Tracheal epithelial cell (primary cell): ENCODE measurements around the gene PRRC1. TPM values are rescaled to one million over a fixed set of nuclear protein-coding genes. Genes with fewer than 3 reads are reported as not detected.

Source experiments
- total RNA-seq: library from RNA; depleted of rRNA; stranded (reverse); fragments of >200 nt; gene quantifications from 2 replicates; pipeline ENCODE4 v1.2.1, GENCODE V29; 2014

The PRRC1 gene
- 40.1 and 46.7 TPM in 2 replicates for total RNA-seq

GRCh38 chr5:127517480-127518318 is at the start of gene PRRC1:
PRRC1 (plus strand) TSS chr5:127517640; CDS start chr5:127523480, 5,840 bp downstream.

Other genes with a start within 250 kb of the PRRC1 start
- under 0.01 TPM in 2 replicates for gene MEGF10, start 226.8 kb upstream of the PRRC1 start, total RNA-seq
- not detected in 2 replicates for gene CTXN3, start 131.4 kb downstream of the PRRC1 start, total RNA-seq
- gene CCDC192, start 185.8 kb downstream of the PRRC1 start, total RNA-seq: not detected in 2 replicates